Activated naive CD8-positive, alpha-beta T cell treated with anti-CD3 and anti-CD28 coated beads, Interleukin-2, amount 50 U/mL, for 24 hours (primary cell): ENCODE results near the gene TMED5.
"Not testable (repeated sequence)": the region's sequence is repeated elsewhere in the genome, so short reads cannot be mapped to it uniquely, and the experiment has no call there.

Experiments
- ATAC-seq: fragments of 150-1000 bp; cut with Tn5 transposase; one replicate; pipeline ENCODE4 v1.10.0; 2021
- DNase-seq: peaks from one replicate; pipeline ENCODE4 v3.0.0; 2021
- H3K27ac Mint-ChIP-seq: one replicate; pipeline ENCODE4 v1.8.0; 2021; ENCODE audit warnings: mild to moderate bottlenecking, mixed read lengths
- H3K27me3 Mint-ChIP-seq: one replicate; pipeline ENCODE4 v1.8.0; 2021; ENCODE audit warnings: mixed read lengths
- H3K36me3 Mint-ChIP-seq: one replicate; pipeline ENCODE4 v1.8.0; 2021; ENCODE audit warnings: low read depth, mixed read lengths
- H3K4me1 Mint-ChIP-seq: one replicate; pipeline ENCODE4 v1.8.0; 2021; ENCODE audit warnings: mixed read lengths
- H3K4me3 Mint-ChIP-seq: one replicate; pipeline ENCODE4 v1.8.0; 2021; ENCODE audit warnings: mild to moderate bottlenecking, moderate library complexity, mixed read lengths
- H3K9me3 Mint-ChIP-seq: one replicate; pipeline ENCODE4 v1.8.0; 2021; ENCODE audit warnings: mixed read lengths

Gene TMED5

GRCh38 chr1:93179886-93180722, at the start of gene TMED5:
TMED5 (minus strand) TSS chr1:93180413; CDS start chr1:93180242, 171 bp downstream.
- Mint-ChIP-seq H3K4me3 (peak within 1 kb of the TSS; percentile 86), H3K27ac (peak within 1 kb of the TSS; percentile 93), H3K9me3 (no peaks in the 10 kb centered on the region), H3K36me3 (peaks cover 43% of the 10 kb centered on the region), H3K27me3 (no peaks in the 10 kb centered on the region), H3K4me1 (peaks cover 56% of the 10 kb centered on the region)
- ATAC-seq, result peak; percentile 89
- DNase-seq, result peak; percentile 93

- ATAC-seq (no peak), DNase-seq (no peak)
- Mint-ChIP-seq H3K36me3 (peaks cover 53% of the 10 kb centered on the region), H3K4me1 (peaks cover 20% of the 10 kb centered on the region), H3K27me3 (no peaks in the 10 kb centered on the region), H3K27ac (no peak overlapping the region), H3K9me3 (no peaks in the 10 kb centered on the region), H3K4me3 (no peak overlapping the region)
Observed at GRCh38 chr1:93223023-93223675, 42.9 kb upstream of the TMED5 start.

GRCh38 chr1:93221913-93222312, 41.7 kb upstream of the TMED5 start:
- DNase-seq (no peak), ATAC-seq (no peak)
- Mint-ChIP-seq H3K27ac (no peak overlapping the region), H3K9me3 (no peaks in the 10 kb centered on the region), H3K4me1 (peaks cover 26% of the 10 kb centered on the region), H3K4me3 (no peak overlapping the region), H3K36me3 (peaks cover 61% of the 10 kb centered on the region), H3K27me3 (no peaks in the 10 kb centered on the region)

GRCh38 chr1:93220716-93221115, 40.5 kb upstream of the TMED5 start:
- H3K4me3 Mint-ChIP-seq, ATAC-seq, H3K27me3 Mint-ChIP-seq, H3K9me3 Mint-ChIP-seq, DNase-seq: not testable (repeated sequence)
- Mint-ChIP-seq H3K4me1 (peaks cover 26% of the 10 kb centered on the region), H3K36me3 (peaks cover 56% of the 10 kb centered on the region), H3K27ac (peak overlapping the region; percentile 45)

- Mint-ChIP-seq H3K27ac (peak overlapping the region; percentile 76), H3K9me3 (no peaks in the 10 kb centered on the region), H3K4me3 (peak overlapping the region; percentile 21), H3K4me1 (peaks cover 26% of the 10 kb centered on the region), H3K36me3 (peaks cover 54% of the 10 kb centered on the region), H3K27me3 (no peaks in the 10 kb centered on the region)
- DNase-seq, result peak; percentile 6
- ATAC-seq, result peak; percentile 83
Observed at GRCh38 chr1:93219443-93219842, 39.2 kb upstream of the TMED5 start.

GRCh38 chr1:93215322-93215721, 35.1 kb upstream of the TMED5 start:
- DNase-seq (no peak), ATAC-seq (no peak)
- H3K9me3 Mint-ChIP-seq, result no peaks in the 10 kb centered on the region
- no peak overlapping the region for H3K27ac Mint-ChIP-seq
- H3K4me3 Mint-ChIP-seq, result no peak overlapping the region
- H3K27me3 Mint-ChIP-seq, result no peaks in the 10 kb centered on the region
- peaks cover 23% of the 10 kb centered on the region for H3K4me1 Mint-ChIP-seq
- H3K36me3 Mint-ChIP-seq, result peaks cover 46% of the 10 kb centered on the region

- ATAC-seq (no peak), DNase-seq (no peak)
- Mint-ChIP-seq H3K4me3 (no peak overlapping the region), H3K27me3 (no peaks in the 10 kb centered on the region), H3K36me3 (peaks cover 19% of the 10 kb centered on the region), H3K9me3 (no peaks in the 10 kb centered on the region), H3K4me1 (no peaks in the 10 kb centered on the region), H3K27ac (no peak overlapping the region)
Observed at GRCh38 chr1:93207211-93207610, 27.0 kb upstream of the TMED5 start.

- Mint-ChIP-seq H3K36me3 (peaks cover 19% of the 10 kb centered on the region), H3K9me3 (no peaks in the 10 kb centered on the region), H3K4me3 (no peak overlapping the region), H3K4me1 (no peaks in the 10 kb centered on the region), H3K27me3 (no peaks in the 10 kb centered on the region), H3K27ac (no peak overlapping the region)
- DNase-seq (no peak), ATAC-seq (no peak)
Observed at GRCh38 chr1:93206567-93206954, 26.3 kb upstream of the TMED5 start.

- H3K27ac Mint-ChIP-seq, result no peak overlapping the region
- H3K36me3 Mint-ChIP-seq, result peaks cover 17% of the 10 kb centered on the region
- no peaks in the 10 kb centered on the region for H3K9me3 Mint-ChIP-seq
- H3K4me1 Mint-ChIP-seq, result no peaks in the 10 kb centered on the region
- H3K4me3 Mint-ChIP-seq, result no peak overlapping the region
- DNase-seq (no peak), ATAC-seq (no peak)
- no peaks in the 10 kb centered on the region for H3K27me3 Mint-ChIP-seq
Observed at GRCh38 chr1:93205892-93206566, 25.8 kb upstream of the TMED5 start.

GRCh38 chr1:93200714-93201113, 20.5 kb upstream of the TMED5 start:
- ATAC-seq, result no peak
- Mint-ChIP-seq H3K27me3 (no peaks in the 10 kb centered on the region), H3K4me1 (no peaks in the 10 kb centered on the region), H3K9me3 (no peaks in the 10 kb centered on the region), H3K36me3 (peaks cover 20% of the 10 kb centered on the region), H3K27ac (no peak overlapping the region), H3K4me3 (no peak overlapping the region)
- no peak for DNase-seq

GRCh38 chr1:93200086-93200620, 19.9 kb upstream of the TMED5 start:
- H3K27me3 Mint-ChIP-seq, result no peaks in the 10 kb centered on the region
- no peak overlapping the region for H3K4me3 Mint-ChIP-seq
- H3K27ac Mint-ChIP-seq, result no peak overlapping the region
- peaks cover 26% of the 10 kb centered on the region for H3K36me3 Mint-ChIP-seq
- DNase-seq, result no peak
- H3K4me1 Mint-ChIP-seq, result no peaks in the 10 kb centered on the region
- no peaks in the 10 kb centered on the region for H3K9me3 Mint-ChIP-seq
- ATAC-seq, result no peak

- Mint-ChIP-seq H3K4me1 (no peaks in the 10 kb centered on the region), H3K27me3 (no peaks in the 10 kb centered on the region), H3K27ac (no peak overlapping the region), H3K36me3 (peaks cover 29% of the 10 kb centered on the region), H3K4me3 (no peak overlapping the region), H3K9me3 (no peaks in the 10 kb centered on the region)
- ATAC-seq (no peak), DNase-seq (no peak)
Observed at GRCh38 chr1:93199150-93199549, 18.9 kb upstream of the TMED5 start.

- no peak for DNase-seq
- Mint-ChIP-seq H3K27me3 (no peaks in the 10 kb centered on the region), H3K36me3 (peaks cover 38% of the 10 kb centered on the region), H3K27ac (no peak overlapping the region), H3K4me3 (no peak overlapping the region), H3K4me1 (no peaks in the 10 kb centered on the region), H3K9me3 (no peaks in the 10 kb centered on the region)
- no peak for ATAC-seq
Observed at GRCh38 chr1:93196591-93196990, 16.4 kb upstream of the TMED5 start.

- H3K9me3 Mint-ChIP-seq, result no peaks in the 10 kb centered on the region
- no peak overlapping the region for H3K4me3 Mint-ChIP-seq
- DNase-seq (no peak), ATAC-seq (no peak)
- H3K36me3 Mint-ChIP-seq, result peaks cover 40% of the 10 kb centered on the region
- H3K27ac Mint-ChIP-seq, result no peak overlapping the region
- H3K27me3 Mint-ChIP-seq, result no peaks in the 10 kb centered on the region
- peaks cover 9% of the 10 kb centered on the region for H3K4me1 Mint-ChIP-seq
Observed at GRCh38 chr1:93194231-93194990, 14.2 kb upstream of the TMED5 start.
